HEK293 (cell line): ENCODE measurements around the gene DSCAM.

Experiments used
- CTCF ChIP-seq: fragments of 450-650 bp; formaldehyde crosslinking; IDR thresholded peaks from 2 replicates; pipeline ENCODE4 v1.5.1; 2016; ENCODE audit warnings: missing biosample characterization, missing genetic modification characterization
- EGR2 ChIP-seq: fragments of 450-650 bp; formaldehyde crosslinking; IDR thresholded peaks from 2 replicates; pipeline ENCODE4 v1.5.1; 2016; ENCODE audit warnings: low read depth, missing biosample characterization, missing genetic modification characterization
- PBX3 ChIP-seq: sonication (generic); formaldehyde crosslinking; IDR thresholded peaks from 2 replicates; pipeline ENCODE4 v1.8.1; 2022; ENCODE audit warnings: mild to moderate bottlenecking, moderate library complexity, missing genetic modification reagents
- REST ChIP-seq: fragments of 450-650 bp; formaldehyde crosslinking; IDR thresholded peaks from 2 replicates; pipeline ENCODE4 v1.5.1; 2016; ENCODE audit warnings: missing biosample characterization, missing genetic modification characterization
- ZNF248 ChIP-seq: fragments of 450-650 bp; formaldehyde crosslinking; IDR thresholded peaks from 2 replicates; pipeline ENCODE4 v1.5.1; 2017; ENCODE audit warnings: missing biosample characterization, missing genetic modification characterization
- ZNF274 ChIP-seq, 2 experiments: fragments of 200-500 bp in 1 of 2; fragments of 450-650 bp in 1 of 2; sonication (Bioruptor generic) in 1 of 2; formaldehyde crosslinking in 1 of 2; IDR thresholded peaks; 2 replicates each; pipeline versions ENCODE4 v1.5.1 to v1.6.1; 2014 to 2016; ENCODE audit warnings: borderline replicate concordance in 1 of 2, inconsistent platforms in 1 of 2, low read length in 1 of 2, missing biosample characterization in 1 of 2, missing genetic modification characterization in 1 of 2
- ZNF292 ChIP-seq: fragments of 450-650 bp; formaldehyde crosslinking; IDR thresholded peaks from 2 replicates; pipeline ENCODE4 v1.5.1; 2016; ENCODE audit warnings: low read depth, missing biosample characterization, missing genetic modification characterization, borderline replicate concordance
- ZNF354C ChIP-seq: fragments of 450-650 bp; formaldehyde crosslinking; IDR thresholded peaks from 2 replicates; pipeline ENCODE4 v1.5.1; 2016; ENCODE audit warnings: missing biosample characterization, missing genetic modification characterization, low read depth, borderline replicate concordance
- ZNF404 ChIP-seq: fragments of 450-650 bp; formaldehyde crosslinking; IDR thresholded peaks from 2 replicates; pipeline ENCODE4 v1.5.1; 2017; ENCODE audit warnings: missing biosample characterization, missing genetic modification characterization
- ZNF416 ChIP-seq: fragments of 450-650 bp; formaldehyde crosslinking; IDR thresholded peaks from 2 replicates; pipeline ENCODE4 v1.5.1; 2016; ENCODE audit warnings: missing biosample characterization, missing genetic modification characterization
- ZNF513 ChIP-seq: fragments of 450-650 bp; IDR thresholded peaks from 2 replicates; pipeline ENCODE4 v1.5.1; 2018; ENCODE audit warnings: missing biosample characterization, missing genetic modification characterization
- ZNF585B ChIP-seq: fragments of 450-650 bp; formaldehyde crosslinking; IDR thresholded peaks from 2 replicates; pipeline ENCODE4 v1.5.1; 2016; ENCODE audit warnings: missing biosample characterization, missing genetic modification characterization
- ZNF843 ChIP-seq: fragments of 450-650 bp; formaldehyde crosslinking; IDR thresholded peaks from 2 replicates; pipeline ENCODE4 v1.5.1; 2016; ENCODE audit warnings: missing biosample characterization, missing genetic modification characterization

- TF ChIP-seq ZNF354C, result no peak
- no peak for TF ChIP-seq PBX3 (CRISPR knock-in tag)
- no peak for TF ChIP-seq EGR2 (tag by site-specific recombination)
- TF ChIP-seq ZNF513 (tag by site-specific recombination), result no peak
- TF ChIP-seq ZNF416, result no peak
- no peak for TF ChIP-seq ZNF404
- no peak for TF ChIP-seq CTCF (tag by site-specific recombination)
- TF ChIP-seq ZNF843 (tag by site-specific recombination), result no peak
- no peak for TF ChIP-seq ZNF274 (IDR thresholded peaks at IDR 0.05; ENCODE audit: low read length)
- no peak for TF ChIP-seq ZNF274 (tag by site-specific recombination; IDR thresholded peaks at IDR 0.05; ENCODE audit: borderline replicate concordance)
- TF ChIP-seq ZNF585B (tag by site-specific recombination), result no peak
- TF ChIP-seq ZNF248 (tag by site-specific recombination), result no peak
- TF ChIP-seq REST (tag by site-specific recombination), result no peak
- TF ChIP-seq ZNF292 (tag by site-specific recombination), result no peak
These were observed 282.6 kb downstream of the DSCAM start for GRCh38 chr21:40564318-40564717.
